H1 (cell line): ENCODE results near the gene APOOL. TPM values are rescaled to one million over a fixed set of nuclear protein-coding genes. Genes with fewer than 3 reads are reported as not detected.

Experiments
- CTCF ChIA-PET: fragments of 300-600 bp; sonication (Branson Sonifier 250); formaldehyde crosslinking; loops from one replicate; lab custom pipeline; 2021; ENCODE audit not compliant: partially characterized antibody; lab: Charles Lee
- POLR2A ChIA-PET: fragments of 300-600 bp; sonication (Branson Sonifier 250); formaldehyde crosslinking; loops from one replicate; lab custom pipeline; 2021; ENCODE audit warnings: inconsistent platforms; ENCODE audit not compliant: partially characterized antibody; lab: Charles Lee
- DNase-seq, 2 experiments: peaks; one replicate each; pipeline versions ENCODE4 v3.0.0 to v3.0.0-alpha.2; 2010 to 2022; ENCODE audit warnings: low spot score in 2 of 2, low read depth in 1 of 2, mixed read lengths in 1 of 2
- FAIRE-seq: peaks from 2 replicates; lab custom pipeline; 2011; peaks lifted over from hg19 to GRCh38; lab: Jason Lieb, UNC
- H2AFZ ChIP-seq: 2 replicates; pipeline ENCODE4 v1.8.1; 2012; ENCODE audit warnings: low read length, inconsistent platforms
- H2AK5ac ChIP-seq: 2 replicates; pipeline ENCODE4 v1.6.1; 2013; ENCODE audit warnings: low read depth, low read length
- H2BK120ac ChIP-seq: replicated peaks from 2 replicates; pipeline ENCODE3; 2013; ENCODE audit warnings: low read depth, low read length, inconsistent platforms
- H2BK12ac ChIP-seq: 2 replicates; pipeline ENCODE4 v1.6.1; 2013; ENCODE audit warnings: low read depth, low read length
- H2BK15ac ChIP-seq: 2 replicates; pipeline ENCODE4 v1.6.1; 2013; ENCODE audit warnings: low read length
- H2BK20ac ChIP-seq: 2 replicates; pipeline ENCODE4 v1.6.1; 2013; ENCODE audit warnings: low read length
- H2BK5ac ChIP-seq: 2 replicates; pipeline ENCODE4 v1.6.1; 2013; ENCODE audit warnings: low read depth, low read length
- H3K14ac ChIP-seq: 2 replicates; pipeline ENCODE4 v1.6.1; 2013; ENCODE audit warnings: inconsistent platforms; ENCODE audit not compliant: insufficient read length
- H3K18ac ChIP-seq: 2 replicates; pipeline ENCODE4 v1.6.1; 2013; ENCODE audit warnings: low read length; ENCODE audit errors: extremely low read depth
- H3K23ac ChIP-seq: 2 replicates; pipeline ENCODE4 v1.6.1; 2013; ENCODE audit warnings: inconsistent platforms; ENCODE audit not compliant: insufficient read length
- H3K23me2 ChIP-seq: 2 replicates; pipeline ENCODE4 v1.6.1; 2013; ENCODE audit warnings: low read depth, low read length
- H3K27ac ChIP-seq: 2 replicates; pipeline ENCODE4 v1.6.1; 2011; ENCODE audit warnings: low read depth, low read length, inconsistent platforms
- H3K27me3 ChIP-seq, 4 experiments: replicated peaks in 1 of 4; 1 replicate in 1 of 4; 2 replicates in 3 of 4; pipeline versions ENCODE4 v1.6.1 to v1.8.1; 2011 to 2013; ENCODE audit warnings: low read length in 3 of 4, mild to moderate bottlenecking in 3 of 4, inconsistent platforms in 2 of 4, mixed read lengths in 2 of 4, moderate library complexity in 1 of 4; ENCODE audit not compliant: control insufficient read depth in 3 of 4, insufficient read depth in 3 of 4; ENCODE audit errors: extremely low read depth in 1 of 4
- H3K36me3 ChIP-seq, 4 experiments: 2 replicates each; pipeline versions ENCODE4 v1.6.1 to v1.8.1; 2011 to 2013; ENCODE audit warnings: mild to moderate bottlenecking in 4 of 4, low read length in 3 of 4, moderate library complexity in 2 of 4, control low read depth in 1 of 4, inconsistent platforms in 1 of 4; ENCODE audit not compliant: insufficient read depth in 4 of 4, control insufficient read depth in 2 of 4
- H3K4ac ChIP-seq: replicated peaks from 2 replicates; pipeline ENCODE3; 2013; ENCODE audit warnings: low read length, low read depth, mixed read lengths, inconsistent platforms; ENCODE audit not compliant: insufficient read length
- H3K4me1 ChIP-seq, 4 experiments: replicated peaks in 1 of 4; 1 replicate in 1 of 4; 2 replicates in 3 of 4; pipeline versions ENCODE4 v1.6.1 to v1.8.1; 2011 to 2013; ENCODE audit warnings: low read length in 3 of 4, inconsistent platforms in 2 of 4, mixed read lengths in 1 of 4; ENCODE audit not compliant: insufficient read depth in 4 of 4, control insufficient read depth in 3 of 4
- H3K4me2 ChIP-seq, 2 experiments: 2 replicates each; pipeline versions ENCODE4 v1.6.1 to v1.8.1; 2011 to 2013; ENCODE audit warnings: low read depth in 2 of 2, low read length in 2 of 2, control low read depth in 1 of 2, inconsistent platforms in 1 of 2, mild to moderate bottlenecking in 1 of 2; ENCODE audit not compliant: insufficient read depth in 1 of 2
- H3K4me3 ChIP-seq, 4 experiments: fragments of 200-600, 300-600 bp in 1 of 4; sonication (generic), shearing (Covaris generic), sonication (Bioruptor Twin) in 1 of 4; 2 replicates each; pipeline versions ENCODE4 v1.5.1 to v1.8.1; 2011 to 2016; ENCODE audit warnings: low read length in 4 of 4, low read depth in 3 of 4, control low read depth in 2 of 4, inconsistent platforms in 2 of 4, mild to moderate bottlenecking in 2 of 4, mixed read lengths in 1 of 4, moderate library complexity in 1 of 4; ENCODE audit not compliant: insufficient read depth in 2 of 4; ENCODE audit errors: extremely low read depth in 1 of 4
- H3K56ac ChIP-seq: replicated peaks from 2 replicates; pipeline ENCODE3; 2013; ENCODE audit warnings: low read depth, mild to moderate bottlenecking, mixed read lengths, low read length, inconsistent platforms; ENCODE audit not compliant: insufficient read length
- H3K79me1 ChIP-seq: 2 replicates; pipeline ENCODE4 v1.6.1; 2013; ENCODE audit warnings: low read depth, low read length, control low read depth
- H3K79me2 ChIP-seq, 2 experiments: 2 replicates each; pipeline versions ENCODE4 v1.6.1 to v1.8.1; 2012 to 2013; ENCODE audit warnings: low read length in 2 of 2, mild to moderate bottlenecking in 2 of 2, inconsistent platforms in 1 of 2; ENCODE audit not compliant: insufficient read depth in 2 of 2, control insufficient read depth in 1 of 2
- H3K9ac ChIP-seq, 4 experiments: replicated peaks in 1 of 4; 1 replicate in 1 of 4; 2 replicates in 3 of 4; pipeline versions ENCODE4 v1.6.1 to v1.8.1; 2011 to 2013; ENCODE audit warnings: low read depth in 3 of 4, low read length in 3 of 4, control low read depth in 2 of 4, mild to moderate bottlenecking in 2 of 4, moderate library complexity in 2 of 4, inconsistent platforms in 1 of 4; ENCODE audit errors: extremely low read depth in 1 of 4
- H3K9me3 ChIP-seq, 2 experiments: 2 replicates each; pipeline versions ENCODE4 v1.6.1 to v1.8.1; 2012 to 2013; ENCODE audit warnings: mild to moderate bottlenecking in 2 of 2, moderate library complexity in 2 of 2, control low read depth in 1 of 2, inconsistent platforms in 1 of 2, low read depth in 1 of 2, low read length in 1 of 2, mixed read lengths in 1 of 2; ENCODE audit not compliant: insufficient read depth in 2 of 2
- H4K20me1 ChIP-seq, 2 experiments: replicated peaks in 1 of 2; 2 replicates each; pipeline versions ENCODE3 to v1.8.1; 2011 to 2013; ENCODE audit warnings: inconsistent platforms in 2 of 2, low read length in 2 of 2, mild to moderate bottlenecking in 1 of 2; ENCODE audit not compliant: insufficient read depth in 2 of 2, control insufficient read depth in 1 of 2
- H4K5ac ChIP-seq: 2 replicates; pipeline ENCODE4 v1.6.1; 2013; ENCODE audit warnings: low read length, low read depth, mixed read lengths, inconsistent platforms; ENCODE audit not compliant: insufficient read length
- H4K8ac ChIP-seq: 2 replicates; pipeline ENCODE4 v1.8.0; 2013; ENCODE audit warnings: mild to moderate bottlenecking, moderate library complexity, low read length, inconsistent platforms; ENCODE audit not compliant: insufficient read depth; ENCODE audit errors: extremely low read depth
- H4K91ac ChIP-seq: replicated peaks from 2 replicates; pipeline ENCODE3; 2013; ENCODE audit warnings: low read length, mixed read lengths, inconsistent platforms; ENCODE audit not compliant: insufficient read length
- CBX8 ChIP-seq: fragments of 300-800, 300-1000 bp; sonication (generic); IDR thresholded peaks from 2 replicates; pipeline ENCODE4 v1.7.1; 2016; ENCODE audit warnings: low read depth, low read length, borderline replicate concordance
- SUZ12 ChIP-seq: fragments of 200-600 bp; sonication (generic); IDR thresholded peaks from 2 replicates; pipeline ENCODE4 v1.6.1; 2012; ENCODE audit warnings: mild to moderate bottlenecking, inconsistent platforms, low read length, moderate library complexity, mixed read lengths
- WGBS, 2 experiments: shearing (Covaris generic) in 1 of 2; methylation state at CpG; one replicate each; pipeline versions ENCODE4 v1.1.6 to v1.1.7; 2013 to 2015; ENCODE audit warnings: low lambda C conversion rate in 2 of 2, mixed read lengths in 2 of 2, inconsistent platforms in 1 of 2, low coverage in 1 of 2, missing lambda C conversion rate in 1 of 2; ENCODE audit not compliant: insufficient replicate concordance in 2 of 2, insufficient coverage in 1 of 2, insufficient read length in 1 of 2; ENCODE audit errors: extremely low coverage in 1 of 2, missing lambda C conversion rate in 1 of 2; 5-methylcytosine and 5-hydroxymethylcytosine counted together
- polyA plus RNA-seq, 7 experiments: library from polyadenylated mRNA; depleted of rRNA in 3 of 7; stranded (reverse) in 5 of 7; unstranded in 2 of 7; fragments of >200 nt in 5 of 7; fragments of 200-250 nt in 2 of 7; gene quantifications; 1 replicate in 5 of 7; 2 replicates in 1 of 7; 4 replicates in 1 of 7; pipeline versions ENCODE4 v1.2.1 to v1.2.3, GENCODE V29; 2011 to 2013; ENCODE audit warnings: missing spikeins in 2 of 7, mixed read lengths in 2 of 7
- total RNA-seq: library from RNA; stranded (reverse); fragmentation: NEBNext Ultra II Directional; extraction: Animal tissue kit (Norgen Biotek cat#: 25700); gene quantifications from 2 replicates; pipeline ENCODE4 v1.2.1, GENCODE V29; 2021
- TF ChIP-seq, protein P1 (sequence below): IDR thresholded peaks from 2 replicates; pipeline ENCODE4 v1.6.1; 2012; ENCODE audit warnings: low read length, inconsistent platforms

Gene APOOL
- total and polyA plus RNA-seq, 2 of the 8 experiments (the other 6 are each of a cell fraction or from before 2014, with no cell fraction given): 2.4 to 8.1 TPM

DNA sequence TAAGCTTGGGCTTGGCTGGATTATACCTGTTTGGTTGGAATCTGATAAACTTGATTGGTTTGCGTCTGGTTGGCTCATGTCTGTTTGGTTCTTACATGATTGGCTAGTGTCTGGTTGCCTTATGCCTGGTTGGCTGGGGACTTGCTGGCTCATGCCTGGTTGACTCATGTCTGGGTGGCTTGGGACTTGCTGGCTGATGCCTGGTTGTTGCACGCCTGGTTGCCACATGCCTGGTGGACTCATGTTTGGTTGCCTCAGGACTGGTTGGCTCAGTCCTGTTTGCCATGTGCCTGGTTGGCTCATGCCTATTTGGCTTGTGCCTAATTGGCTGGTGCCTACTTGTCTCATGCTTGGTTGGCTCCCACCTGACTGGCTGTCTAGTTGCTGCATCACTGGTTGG is 104.5 kb downstream of the APOOL start:
- no peak overlapping the region for H4K5ac ChIP-seq
- H3K79me1 ChIP-seq: no peaks in the 10 kb centered on the region
- CTCF ChIA-PET: no interaction called here
- DNase-seq (no peak), FAIRE-seq (no peak)
- no peaks in the 10 kb centered on the region for H3K79me2 ChIP-seq
- no peak overlapping the region for H3K23ac ChIP-seq
- no peak overlapping the region for H2BK5ac ChIP-seq
- no peaks in the 10 kb centered on the region for H3K9me3 ChIP-seq
- H2BK12ac ChIP-seq: no peak overlapping the region
- H4K91ac ChIP-seq: no peak overlapping the region
- no peak overlapping the region for H3K9ac ChIP-seq
- WGBS, 2 experiments: 95% methylated on average over 2 of the region's 2 CpGs; no CpG with 5 or more reads in 1 of the 2 experiments
- H4K8ac ChIP-seq: no peak overlapping the region
- no peak overlapping the region for H3K4me2 ChIP-seq
- H3K4me3 ChIP-seq: no peak overlapping the region
- H3K27ac ChIP-seq: no peak overlapping the region
- no peaks in the 10 kb centered on the region for H3K23me2 ChIP-seq
- no peak overlapping the region for H3K18ac ChIP-seq
- no peak overlapping the region for H2BK15ac ChIP-seq
- H3K36me3 ChIP-seq: no peaks in the 10 kb centered on the region
- H3K27me3 ChIP-seq: no peaks in the 10 kb centered on the region
- H3K14ac ChIP-seq: no peak overlapping the region
- H2BK20ac ChIP-seq: no peak overlapping the region
- H2AK5ac ChIP-seq: no peak overlapping the region
- H3K4ac ChIP-seq: no peak overlapping the region
- TF ChIP-seq SUZ12 (no peak), CBX8 (no peak)
- TF ChIP-seq, protein P1, sequence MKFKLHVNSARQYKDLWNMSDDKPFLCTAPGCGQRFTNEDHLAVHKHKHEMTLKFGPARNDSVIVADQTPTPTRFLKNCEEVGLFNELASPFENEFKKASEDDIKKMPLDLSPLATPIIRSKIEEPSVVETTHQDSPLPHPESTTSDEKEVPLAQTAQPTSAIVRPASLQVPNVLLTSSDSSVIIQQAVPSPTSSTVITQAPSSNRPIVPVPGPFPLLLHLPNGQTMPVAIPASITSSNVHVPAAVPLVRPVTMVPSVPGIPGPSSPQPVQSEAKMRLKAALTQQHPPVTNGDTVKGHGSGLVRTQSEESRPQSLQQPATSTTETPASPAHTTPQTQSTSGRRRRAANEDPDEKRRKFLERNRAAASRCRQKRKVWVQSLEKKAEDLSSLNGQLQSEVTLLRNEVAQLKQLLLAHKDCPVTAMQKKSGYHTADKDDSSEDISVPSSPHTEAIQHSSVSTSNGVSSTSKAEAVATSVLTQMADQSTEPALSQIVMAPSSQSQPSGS: no peak
- no peak overlapping the region for H2BK120ac ChIP-seq
- H2AFZ ChIP-seq: no peak overlapping the region
- no peak overlapping the region for H3K56ac ChIP-seq
- POLR2A ChIA-PET: no interaction called here
- no peaks in the 10 kb centered on the region for H4K20me1 ChIP-seq
- no peaks in the 10 kb centered on the region for H3K4me1 ChIP-seq
